T1000 (cell line): Measurements from ENCODE around the gene TCIRG1.

Experiments
- DNase-seq: peaks from one replicate; lab custom pipeline; 2025; ENCODE audit warnings: mixed read lengths; lab: John Stamatoyannopoulos, UW

Gene TCIRG1

DNA sequence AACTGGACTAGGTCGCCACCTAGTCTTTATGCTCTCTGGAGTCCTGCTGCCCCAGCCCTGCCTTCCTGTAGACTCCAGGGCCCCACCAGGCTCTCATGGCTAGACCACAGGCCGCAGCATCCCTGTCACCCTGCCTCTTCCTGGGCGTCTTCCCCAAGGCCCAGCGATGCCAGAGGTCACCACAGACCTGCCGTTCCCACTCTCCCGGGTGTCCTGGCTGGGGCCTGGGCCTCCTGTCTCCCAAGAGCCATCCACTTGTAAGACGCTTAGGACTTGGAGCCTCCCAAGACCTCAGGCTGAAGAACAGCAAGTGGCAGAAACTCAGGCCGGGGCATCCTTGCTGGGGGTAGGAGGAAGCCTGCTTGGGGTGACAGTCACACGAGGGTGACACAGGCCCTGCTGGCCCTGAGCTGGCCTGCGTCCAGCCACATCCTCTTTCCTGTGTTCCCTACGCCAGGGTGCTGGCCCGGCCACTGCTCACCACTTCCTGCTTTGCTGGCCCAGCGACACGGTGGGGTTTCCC is 2.0 kb upstream of the TCIRG1 start:
- no peak for DNase-seq

DNA sequence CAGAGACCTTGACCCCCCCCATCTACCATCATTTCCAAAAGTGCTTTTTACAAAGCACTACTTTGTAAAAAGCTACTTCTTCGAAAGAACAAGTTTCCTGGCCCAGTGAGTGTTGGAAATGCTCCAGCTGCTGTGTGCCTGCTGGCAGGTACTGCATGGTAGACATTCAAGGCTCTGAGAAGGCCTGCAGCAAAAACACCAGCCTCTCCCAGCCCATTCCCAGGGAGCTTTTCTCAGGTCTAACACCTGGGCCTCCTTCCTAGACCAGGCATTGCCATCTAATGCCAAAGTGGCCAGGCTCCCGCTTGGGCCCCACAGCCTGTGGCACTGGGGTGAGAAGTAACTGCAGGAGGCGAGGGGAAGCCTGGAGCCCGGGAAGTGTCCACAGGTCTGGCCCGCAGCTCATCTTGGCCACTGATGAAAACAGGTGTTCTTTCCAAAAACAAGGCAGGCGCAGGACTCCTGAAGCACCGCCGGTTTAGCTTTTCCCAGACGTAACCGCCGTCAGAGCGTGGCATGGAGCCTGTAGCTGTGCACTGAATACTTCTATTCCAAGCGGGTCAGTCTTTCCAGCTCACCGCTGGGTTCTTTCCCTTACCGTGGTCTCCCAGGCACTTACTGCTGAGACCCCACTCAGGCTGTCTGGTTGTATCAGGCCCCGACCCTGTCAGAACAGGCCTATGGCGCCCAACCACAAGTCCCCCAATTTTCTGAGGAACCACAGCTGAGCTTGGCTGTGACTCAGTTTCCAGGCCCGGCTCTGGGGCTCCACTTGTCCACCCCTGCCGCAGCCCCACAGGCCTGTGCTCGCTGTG is 1.2 kb upstream of the TCIRG1 start:
- no peak for DNase-seq

DNA sequence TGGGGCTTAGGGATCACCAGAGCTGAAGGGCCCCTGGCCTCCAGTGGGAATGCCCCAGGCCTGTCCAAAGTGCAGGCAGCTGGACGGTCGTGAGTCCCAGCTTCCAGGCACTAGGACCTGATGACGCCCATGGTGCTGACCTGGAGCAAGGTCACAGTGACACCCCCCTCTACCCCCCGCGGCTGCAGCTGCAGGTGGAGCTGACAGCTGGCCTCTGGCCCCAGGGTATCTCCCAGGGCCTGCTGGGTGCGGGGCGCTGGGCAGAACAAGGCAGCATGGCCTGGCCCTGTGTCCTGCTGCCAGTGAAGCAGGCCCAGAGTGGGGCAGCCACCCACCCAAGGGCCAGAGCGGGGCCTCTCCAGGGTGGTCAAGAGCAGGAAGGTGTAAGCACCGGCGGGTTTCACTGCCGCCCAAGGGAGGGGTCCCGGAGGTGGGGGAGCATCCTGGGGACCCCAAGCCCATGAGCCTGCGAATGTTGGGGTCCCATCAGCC is 553 bp upstream of the TCIRG1 start:
- no peak for DNase-seq

- no peak for DNase-seq
Measured at GRCh38 chr11:68039526-68040086, 781 bp downstream of the TCIRG1 start.

DNA sequence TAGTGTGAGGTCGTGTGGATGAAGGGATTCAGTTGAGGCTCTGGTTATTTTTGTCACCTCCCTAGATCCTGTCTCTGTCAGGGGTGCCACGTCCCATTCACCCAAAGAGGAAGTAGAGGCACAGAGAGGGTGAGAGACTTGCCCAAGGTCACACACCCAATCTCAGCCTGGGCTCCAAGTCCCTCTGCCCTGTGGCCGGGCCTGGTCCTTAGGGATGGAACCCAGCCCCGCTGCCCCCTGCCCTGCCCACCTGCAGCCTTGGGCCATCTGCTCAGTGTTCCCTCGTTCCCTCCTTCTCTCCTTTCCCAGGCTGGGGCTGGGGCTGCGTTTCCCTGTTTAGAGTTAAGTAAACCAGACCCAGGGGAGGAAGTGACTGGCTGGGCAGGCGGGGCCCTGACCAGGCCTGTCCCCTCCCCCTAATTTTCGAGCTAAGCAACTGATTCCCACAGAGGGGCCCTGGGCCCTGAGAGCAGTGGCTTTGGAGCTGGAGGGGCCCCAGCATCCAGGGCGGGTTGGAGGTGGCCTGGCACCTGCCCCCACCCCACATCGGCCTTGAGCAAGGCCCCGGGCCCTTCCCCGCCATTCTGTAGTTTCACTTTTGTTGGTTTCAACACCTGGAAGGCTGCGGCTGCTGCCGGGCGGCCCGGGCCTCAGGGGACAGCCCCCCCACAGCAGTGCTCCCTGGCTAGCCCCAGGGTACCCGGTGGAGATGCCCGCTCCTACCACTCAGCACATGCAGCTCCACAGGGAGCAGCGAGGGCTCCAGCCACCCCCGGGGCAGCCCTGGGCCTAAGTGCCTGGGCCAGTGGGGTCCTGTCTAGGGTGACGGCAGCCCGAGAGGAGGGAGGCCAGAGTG is 1.5 kb downstream of the TCIRG1 start:
- DNase-seq = peak; percentile 39

GRCh38 chr11:68040957-68041591 is 2.2 kb downstream of the TCIRG1 start:
- no peak for DNase-seq

GRCh38 chr11:68041617-68042218 is 2.9 kb downstream of the TCIRG1 start:
- DNase-seq = no peak

DNA sequence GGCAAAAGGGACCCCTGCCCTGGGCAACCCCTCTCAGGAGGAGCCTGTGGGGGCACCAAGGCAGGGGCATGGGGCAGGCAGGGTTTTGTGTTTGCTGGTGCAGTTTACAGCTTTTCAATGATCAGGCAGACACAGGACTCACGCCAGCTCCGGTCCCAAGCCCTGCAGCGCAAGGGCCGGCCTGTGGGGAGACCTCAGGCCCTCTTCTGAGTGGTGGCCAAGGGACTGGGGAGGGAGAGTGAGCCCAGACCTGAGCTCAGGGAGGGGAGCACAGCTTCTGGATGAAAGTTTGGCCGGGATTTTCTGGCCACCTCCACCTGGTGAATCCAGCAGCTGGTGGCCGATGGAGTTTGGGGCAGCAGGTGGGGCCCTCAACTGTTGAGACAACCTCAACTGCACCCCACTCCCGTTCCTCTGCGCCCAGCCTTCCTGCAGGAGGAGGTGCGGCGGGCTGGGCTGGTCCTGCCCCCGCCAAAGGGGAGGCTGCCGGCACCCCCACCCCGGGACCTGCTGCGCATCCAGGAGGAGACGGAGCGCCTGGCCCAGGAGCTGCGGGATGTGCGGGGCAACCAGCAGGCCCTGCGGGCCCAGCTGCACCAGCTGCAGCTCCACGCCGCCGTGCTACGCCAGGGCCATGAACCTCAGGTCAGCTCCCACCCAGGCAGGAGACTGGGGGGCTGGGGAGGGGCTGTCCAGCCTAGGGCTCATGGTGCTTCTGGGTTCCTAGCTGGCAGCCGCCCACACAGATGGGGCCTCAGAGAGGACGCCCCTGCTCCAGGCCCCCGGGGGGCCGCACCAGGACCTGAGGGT is 3.6 kb downstream of the TCIRG1 start:
- DNase-seq = no peak

DNA sequence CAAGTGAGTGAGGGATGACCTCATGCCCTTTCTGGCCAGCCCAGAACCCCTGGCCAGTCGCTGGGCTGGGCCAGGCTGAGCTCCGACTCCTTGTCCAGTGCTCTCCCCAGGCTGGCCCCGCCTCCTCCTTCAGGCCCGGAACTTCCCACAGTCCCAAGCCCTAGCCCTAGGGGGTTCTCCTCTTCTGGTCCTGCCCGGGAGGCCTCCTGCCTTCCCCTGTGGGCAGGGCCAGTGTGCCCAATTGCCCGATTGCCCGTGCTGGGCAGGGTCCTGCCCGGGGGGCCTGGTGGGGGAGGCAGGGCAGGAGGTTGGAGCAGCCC is 4.2 kb downstream of the TCIRG1 start:
- DNase-seq = peak; percentile 59

DNA sequence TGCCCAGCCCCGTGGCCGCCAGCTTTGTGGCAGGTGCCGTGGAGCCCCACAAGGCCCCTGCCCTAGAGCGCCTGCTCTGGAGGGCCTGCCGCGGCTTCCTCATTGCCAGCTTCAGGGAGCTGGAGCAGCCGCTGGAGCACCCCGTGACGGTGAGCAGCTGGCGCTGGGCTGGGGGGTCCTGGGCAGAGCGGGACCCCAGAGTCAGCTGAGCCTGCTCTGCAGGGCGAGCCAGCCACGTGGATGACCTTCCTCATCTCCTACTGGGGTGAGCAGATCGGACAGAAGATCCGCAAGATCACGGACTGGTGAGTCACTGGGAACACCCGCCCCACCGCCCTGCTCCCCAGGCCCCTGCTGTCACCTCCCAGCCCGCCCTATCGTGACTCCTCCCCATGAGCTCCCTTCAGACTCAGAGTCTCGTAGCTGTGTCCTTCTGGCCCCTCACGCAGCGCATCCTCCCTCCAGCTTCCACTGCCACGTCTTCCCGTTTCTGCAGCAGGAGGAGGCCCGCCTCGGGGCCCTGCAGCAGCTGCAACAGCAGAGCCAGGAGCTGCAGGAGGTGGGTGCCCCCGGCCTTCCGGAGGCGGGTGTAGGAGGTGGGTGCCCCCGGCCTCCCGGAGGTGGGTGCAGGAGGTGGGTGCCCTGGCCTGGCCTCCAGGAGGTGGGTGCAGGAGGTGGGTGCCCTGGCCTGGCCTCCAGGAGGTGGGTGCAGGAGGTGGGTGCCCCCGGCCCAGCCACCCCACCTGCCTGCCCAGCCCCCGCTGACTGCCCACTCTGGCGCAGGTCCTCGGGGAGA is 4.7 kb downstream of the TCIRG1 start:
- peak; percentile 67 for DNase-seq

DNA sequence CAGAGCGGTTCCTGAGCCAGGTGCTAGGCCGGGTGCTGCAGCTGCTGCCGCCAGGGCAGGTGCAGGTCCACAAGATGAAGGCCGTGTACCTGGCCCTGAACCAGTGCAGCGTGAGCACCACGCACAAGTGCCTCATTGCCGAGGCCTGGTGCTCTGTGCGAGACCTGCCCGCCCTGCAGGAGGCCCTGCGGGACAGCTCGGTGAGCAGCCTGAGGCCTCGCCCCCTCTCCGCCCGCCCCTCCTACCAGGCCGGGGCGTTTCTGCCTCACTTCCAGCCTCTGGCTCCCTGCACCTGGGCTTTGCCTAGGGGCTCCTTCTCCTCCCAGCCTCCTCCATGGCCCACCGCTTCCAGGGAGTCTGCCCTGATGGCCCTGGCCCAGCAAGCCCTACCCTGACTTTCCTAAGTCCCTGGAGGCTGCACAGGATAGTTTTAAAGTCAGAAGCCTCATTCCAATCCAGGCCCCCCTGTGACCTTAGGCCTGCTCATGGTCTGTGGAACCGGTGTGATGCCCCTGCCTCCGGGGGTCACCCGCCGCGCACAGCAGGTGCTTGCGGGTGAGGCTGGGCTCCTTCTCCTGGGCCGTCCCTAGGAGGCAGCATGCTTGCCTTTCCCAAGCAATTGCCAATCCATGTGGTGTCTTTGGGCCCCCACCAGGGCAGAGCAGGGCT is 5.5 kb downstream of the TCIRG1 start:
- no peak for DNase-seq

- DNase-seq = no peak
Measured at GRCh38 chr11:68044898-68045351, 6.1 kb downstream of the TCIRG1 start.

GRCh38 chr11:68047437-68048290 is 8.8 kb downstream of the TCIRG1 start:
- no peak for DNase-seq

DNA sequence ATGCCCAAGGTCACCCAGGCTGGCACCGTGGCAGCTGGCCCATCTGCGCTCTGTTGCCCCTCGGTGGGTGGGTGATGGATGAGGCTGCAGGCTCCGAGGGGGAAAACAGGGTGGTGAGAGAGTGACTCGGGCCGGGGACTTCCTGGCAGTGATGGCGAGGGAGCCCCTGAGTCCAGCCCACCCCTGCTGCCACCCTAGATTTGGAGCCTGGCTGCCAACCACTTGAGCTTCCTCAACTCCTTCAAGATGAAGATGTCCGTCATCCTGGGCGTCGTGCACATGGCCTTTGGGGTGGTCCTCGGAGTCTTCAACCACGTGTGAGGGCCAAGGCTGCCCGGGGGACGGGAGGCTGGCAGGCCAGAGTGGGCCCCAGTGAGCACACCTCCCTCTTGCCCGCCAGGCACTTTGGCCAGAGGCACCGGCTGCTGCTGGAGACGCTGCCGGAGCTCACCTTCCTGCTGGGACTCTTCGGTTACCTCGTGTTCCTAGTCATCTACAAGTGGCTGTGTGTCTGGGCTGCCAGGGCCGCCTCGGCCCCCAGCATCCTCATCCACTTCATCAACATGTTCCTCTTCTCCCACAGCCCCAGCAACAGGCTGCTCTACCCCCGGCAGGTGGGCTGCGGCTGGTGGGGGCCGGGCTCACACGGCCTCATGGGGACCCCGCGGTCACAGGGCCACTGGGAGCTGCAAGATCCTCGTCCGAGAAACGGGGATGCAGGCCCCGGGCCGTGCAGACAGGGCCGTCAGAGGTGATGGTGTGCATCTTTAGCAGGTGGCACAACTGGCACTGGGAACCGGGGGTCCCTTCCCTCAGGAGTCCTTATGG is 10.1 kb downstream of the TCIRG1 start:
- no peak for DNase-seq

GRCh38 chr11:68049509-68050370 is 10.9 kb downstream of the TCIRG1 start:
- DNase-seq = peak; percentile 53

DNA sequence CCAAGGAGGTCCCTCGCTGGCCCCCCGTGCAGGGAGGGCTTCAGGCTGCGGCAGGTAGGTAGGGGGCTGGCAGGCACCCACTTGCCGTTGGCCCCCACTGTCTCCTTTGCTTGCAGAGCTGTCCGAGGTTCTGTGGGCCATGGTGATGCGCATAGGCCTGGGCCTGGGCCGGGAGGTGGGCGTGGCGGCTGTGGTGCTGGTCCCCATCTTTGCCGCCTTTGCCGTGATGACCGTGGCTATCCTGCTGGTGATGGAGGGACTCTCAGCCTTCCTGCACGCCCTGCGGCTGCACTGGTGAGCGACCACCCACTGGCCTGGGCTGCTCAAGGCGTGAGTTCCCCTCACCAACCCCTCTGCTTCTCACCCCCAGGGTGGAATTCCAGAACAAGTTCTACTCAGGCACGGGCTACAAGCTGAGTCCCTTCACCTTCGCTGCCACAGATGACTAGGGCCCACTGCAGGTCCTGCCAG is 11.6 kb downstream of the TCIRG1 start:
- DNase-seq = no peak
